H1 (cell line): Measurements from ENCODE around the gene OR5C1. TPM values are rescaled to one million over a fixed set of nuclear protein-coding genes. Genes with fewer than 3 reads are reported as not detected.

Source experiments
- CTCF ChIA-PET: fragments of 300-600 bp; sonication (Branson Sonifier 250); formaldehyde crosslinking; loops from one replicate; lab custom pipeline; 2021; ENCODE audit not compliant: partially characterized antibody; lab: Charles Lee
- POLR2A ChIA-PET: fragments of 300-600 bp; sonication (Branson Sonifier 250); formaldehyde crosslinking; loops from one replicate; lab custom pipeline; 2021; ENCODE audit warnings: inconsistent platforms; ENCODE audit not compliant: partially characterized antibody; lab: Charles Lee
- DNase-seq, 2 experiments: peaks; one replicate each; pipeline versions ENCODE4 v3.0.0 to v3.0.0-alpha.2; 2010 to 2022; ENCODE audit warnings: low spot score in 2 of 2, low read depth in 1 of 2, mixed read lengths in 1 of 2
- FAIRE-seq: peaks from 2 replicates; lab custom pipeline; 2011; peaks lifted over from hg19 to GRCh38; lab: Jason Lieb, UNC
- H2AFZ ChIP-seq: 2 replicates; pipeline ENCODE4 v1.8.1; 2012; ENCODE audit warnings: low read length, inconsistent platforms
- H2AK5ac ChIP-seq: 2 replicates; pipeline ENCODE4 v1.6.1; 2013; ENCODE audit warnings: low read depth, low read length
- H2BK120ac ChIP-seq: replicated peaks from 2 replicates; pipeline ENCODE3; 2013; ENCODE audit warnings: low read depth, low read length, inconsistent platforms
- H2BK12ac ChIP-seq: 2 replicates; pipeline ENCODE4 v1.6.1; 2013; ENCODE audit warnings: low read depth, low read length
- H2BK15ac ChIP-seq: 2 replicates; pipeline ENCODE4 v1.6.1; 2013; ENCODE audit warnings: low read length
- H2BK20ac ChIP-seq: 2 replicates; pipeline ENCODE4 v1.6.1; 2013; ENCODE audit warnings: low read length
- H2BK5ac ChIP-seq: 2 replicates; pipeline ENCODE4 v1.6.1; 2013; ENCODE audit warnings: low read depth, low read length
- H3K14ac ChIP-seq: 2 replicates; pipeline ENCODE4 v1.6.1; 2013; ENCODE audit warnings: inconsistent platforms; ENCODE audit not compliant: insufficient read length
- H3K18ac ChIP-seq: 2 replicates; pipeline ENCODE4 v1.6.1; 2013; ENCODE audit warnings: low read length; ENCODE audit errors: extremely low read depth
- H3K23ac ChIP-seq: 2 replicates; pipeline ENCODE4 v1.6.1; 2013; ENCODE audit warnings: inconsistent platforms; ENCODE audit not compliant: insufficient read length
- H3K23me2 ChIP-seq: 2 replicates; pipeline ENCODE4 v1.6.1; 2013; ENCODE audit warnings: low read depth, low read length
- H3K27ac ChIP-seq: 2 replicates; pipeline ENCODE4 v1.6.1; 2011; ENCODE audit warnings: low read depth, low read length, inconsistent platforms
- H3K27me3 ChIP-seq, 4 experiments: replicated peaks in 1 of 4; 1 replicate in 1 of 4; 2 replicates in 3 of 4; pipeline versions ENCODE4 v1.6.1 to v1.8.1; 2011 to 2013; ENCODE audit warnings: low read length in 3 of 4, mild to moderate bottlenecking in 3 of 4, inconsistent platforms in 2 of 4, mixed read lengths in 2 of 4, moderate library complexity in 1 of 4; ENCODE audit not compliant: control insufficient read depth in 3 of 4, insufficient read depth in 3 of 4; ENCODE audit errors: extremely low read depth in 1 of 4
- H3K36me3 ChIP-seq, 4 experiments: 2 replicates each; pipeline versions ENCODE4 v1.6.1 to v1.8.1; 2011 to 2013; ENCODE audit warnings: mild to moderate bottlenecking in 4 of 4, low read length in 3 of 4, moderate library complexity in 2 of 4, control low read depth in 1 of 4, inconsistent platforms in 1 of 4; ENCODE audit not compliant: insufficient read depth in 4 of 4, control insufficient read depth in 2 of 4
- H3K4ac ChIP-seq: replicated peaks from 2 replicates; pipeline ENCODE3; 2013; ENCODE audit warnings: low read length, low read depth, mixed read lengths, inconsistent platforms; ENCODE audit not compliant: insufficient read length
- H3K4me1 ChIP-seq, 4 experiments: replicated peaks in 1 of 4; 1 replicate in 1 of 4; 2 replicates in 3 of 4; pipeline versions ENCODE4 v1.6.1 to v1.8.1; 2011 to 2013; ENCODE audit warnings: low read length in 3 of 4, inconsistent platforms in 2 of 4, mixed read lengths in 1 of 4; ENCODE audit not compliant: insufficient read depth in 4 of 4, control insufficient read depth in 3 of 4
- H3K4me2 ChIP-seq, 2 experiments: 2 replicates each; pipeline versions ENCODE4 v1.6.1 to v1.8.1; 2011 to 2013; ENCODE audit warnings: low read depth in 2 of 2, low read length in 2 of 2, control low read depth in 1 of 2, inconsistent platforms in 1 of 2, mild to moderate bottlenecking in 1 of 2; ENCODE audit not compliant: insufficient read depth in 1 of 2
- H3K4me3 ChIP-seq, 4 experiments: fragments of 200-600, 300-600 bp in 1 of 4; sonication (generic), shearing (Covaris generic), sonication (Bioruptor Twin) in 1 of 4; 2 replicates each; pipeline versions ENCODE4 v1.5.1 to v1.8.1; 2011 to 2016; ENCODE audit warnings: low read length in 4 of 4, low read depth in 3 of 4, control low read depth in 2 of 4, inconsistent platforms in 2 of 4, mild to moderate bottlenecking in 2 of 4, mixed read lengths in 1 of 4, moderate library complexity in 1 of 4; ENCODE audit not compliant: insufficient read depth in 2 of 4; ENCODE audit errors: extremely low read depth in 1 of 4
- H3K56ac ChIP-seq: replicated peaks from 2 replicates; pipeline ENCODE3; 2013; ENCODE audit warnings: low read depth, mild to moderate bottlenecking, mixed read lengths, low read length, inconsistent platforms; ENCODE audit not compliant: insufficient read length
- H3K79me1 ChIP-seq: 2 replicates; pipeline ENCODE4 v1.6.1; 2013; ENCODE audit warnings: low read depth, low read length, control low read depth
- H3K79me2 ChIP-seq, 2 experiments: 2 replicates each; pipeline versions ENCODE4 v1.6.1 to v1.8.1; 2012 to 2013; ENCODE audit warnings: low read length in 2 of 2, mild to moderate bottlenecking in 2 of 2, inconsistent platforms in 1 of 2; ENCODE audit not compliant: insufficient read depth in 2 of 2, control insufficient read depth in 1 of 2
- H3K9ac ChIP-seq, 4 experiments: replicated peaks in 1 of 4; 1 replicate in 1 of 4; 2 replicates in 3 of 4; pipeline versions ENCODE4 v1.6.1 to v1.8.1; 2011 to 2013; ENCODE audit warnings: low read depth in 3 of 4, low read length in 3 of 4, control low read depth in 2 of 4, mild to moderate bottlenecking in 2 of 4, moderate library complexity in 2 of 4, inconsistent platforms in 1 of 4; ENCODE audit errors: extremely low read depth in 1 of 4
- H3K9me3 ChIP-seq, 2 experiments: 2 replicates each; pipeline versions ENCODE4 v1.6.1 to v1.8.1; 2012 to 2013; ENCODE audit warnings: mild to moderate bottlenecking in 2 of 2, moderate library complexity in 2 of 2, control low read depth in 1 of 2, inconsistent platforms in 1 of 2, low read depth in 1 of 2, low read length in 1 of 2, mixed read lengths in 1 of 2; ENCODE audit not compliant: insufficient read depth in 2 of 2
- H4K20me1 ChIP-seq, 2 experiments: replicated peaks in 1 of 2; 2 replicates each; pipeline versions ENCODE3 to v1.8.1; 2011 to 2013; ENCODE audit warnings: inconsistent platforms in 2 of 2, low read length in 2 of 2, mild to moderate bottlenecking in 1 of 2; ENCODE audit not compliant: insufficient read depth in 2 of 2, control insufficient read depth in 1 of 2
- H4K5ac ChIP-seq: 2 replicates; pipeline ENCODE4 v1.6.1; 2013; ENCODE audit warnings: low read length, low read depth, mixed read lengths, inconsistent platforms; ENCODE audit not compliant: insufficient read length
- H4K8ac ChIP-seq: 2 replicates; pipeline ENCODE4 v1.8.0; 2013; ENCODE audit warnings: mild to moderate bottlenecking, moderate library complexity, low read length, inconsistent platforms; ENCODE audit not compliant: insufficient read depth; ENCODE audit errors: extremely low read depth
- H4K91ac ChIP-seq: replicated peaks from 2 replicates; pipeline ENCODE3; 2013; ENCODE audit warnings: low read length, mixed read lengths, inconsistent platforms; ENCODE audit not compliant: insufficient read length
- CHD2 ChIP-seq: IDR thresholded peaks from 2 replicates; pipeline ENCODE4 v1.6.1; 2012; ENCODE audit warnings: low read length, improper control_type of control experiment
- CTCF ChIP-seq, 3 experiments: IDR thresholded peaks; 1 replicate in 2 of 3; 2 replicates in 1 of 3; pipeline versions ENCODE4 v1.5.1 to v1.6.1; 2011; ENCODE audit warnings: low read length in 3 of 3, mild to moderate bottlenecking in 3 of 3, inconsistent platforms in 2 of 3, low read depth in 1 of 3, moderate library complexity in 1 of 3; ENCODE audit not compliant: insufficient read depth in 1 of 3; ENCODE audit errors: control extremely low read depth in 1 of 3
- E2F6 ChIP-seq: IDR thresholded peaks from 2 replicates; pipeline ENCODE4 v1.6.1; 2012; ENCODE audit warnings: inconsistent platforms
- KDM1A ChIP-seq: fragments of 200-600, 300-600 bp; sonication (generic); IDR thresholded peaks from 2 replicates; pipeline ENCODE4 v1.7.1; 2016; ENCODE audit warnings: mild to moderate bottlenecking, low read length, borderline replicate concordance
- POLR2A ChIP-seq, 2 experiments: IDR thresholded peaks; 1 replicate in 1 of 2; 2 replicates in 1 of 2; pipeline ENCODE4 v1.6.1; 2011; ENCODE audit warnings: low read depth in 2 of 2, low read length in 2 of 2, mild to moderate bottlenecking in 2 of 2; ENCODE audit errors: control extremely low read depth in 1 of 2
- RFX5 ChIP-seq: IDR thresholded peaks from 2 replicates; pipeline ENCODE4 v1.6.1; 2011; ENCODE audit warnings: low read depth, low read length, improper control_type of control experiment, borderline replicate concordance
- RXRA ChIP-seq: IDR thresholded peaks from 2 replicates; pipeline ENCODE4 v1.6.1; 2011; ENCODE audit warnings: low read depth, mild to moderate bottlenecking, low read length, moderate library complexity; ENCODE audit not compliant: insufficient read depth
- SAP30 ChIP-seq: fragments of 300-600 bp; sonication (generic); IDR thresholded peaks from 2 replicates; pipeline ENCODE4 v1.7.1; 2012; ENCODE audit warnings: low read length, moderate library complexity, mild to moderate bottlenecking, inconsistent platforms; ENCODE audit not compliant: insufficient read depth, insufficient replicate concordance
- SIRT6 ChIP-seq: IDR thresholded peaks from one replicate; pipeline ENCODE4 v1.7.1; 2012; ENCODE audit warnings: low read length, inconsistent platforms
- SRF ChIP-seq: IDR thresholded peaks from 2 replicates; pipeline ENCODE4 v1.6.1; 2011; ENCODE audit warnings: mild to moderate bottlenecking, low read depth, low read length, moderate library complexity
- TAF1 ChIP-seq: IDR thresholded peaks from 2 replicates; pipeline ENCODE4 v1.6.1; 2011; ENCODE audit warnings: mild to moderate bottlenecking, low read depth, low read length
- ZNF274 ChIP-seq: IDR thresholded peaks from 2 replicates; pipeline ENCODE4 v1.7.0; 2012; ENCODE audit warnings: low read length, borderline replicate concordance; ENCODE audit errors: extremely low read depth
- WGBS, 2 experiments: shearing (Covaris generic) in 1 of 2; methylation state at CpG; one replicate each; pipeline versions ENCODE4 v1.1.6 to v1.1.7; 2013 to 2015; ENCODE audit warnings: low lambda C conversion rate in 2 of 2, mixed read lengths in 2 of 2, inconsistent platforms in 1 of 2, low coverage in 1 of 2, missing lambda C conversion rate in 1 of 2; ENCODE audit not compliant: insufficient replicate concordance in 2 of 2, insufficient coverage in 1 of 2, insufficient read length in 1 of 2; ENCODE audit errors: extremely low coverage in 1 of 2, missing lambda C conversion rate in 1 of 2; 5-methylcytosine and 5-hydroxymethylcytosine counted together
- polyA plus RNA-seq, 7 experiments: library from polyadenylated mRNA; depleted of rRNA in 3 of 7; stranded (reverse) in 5 of 7; unstranded in 2 of 7; fragments of >200 nt in 5 of 7; fragments of 200-250 nt in 2 of 7; gene quantifications; 1 replicate in 5 of 7; 2 replicates in 1 of 7; 4 replicates in 1 of 7; pipeline versions ENCODE4 v1.2.1 to v1.2.3, GENCODE V29; 2011 to 2013; ENCODE audit warnings: missing spikeins in 2 of 7, mixed read lengths in 2 of 7
- total RNA-seq: library from RNA; stranded (reverse); fragmentation: NEBNext Ultra II Directional; extraction: Animal tissue kit (Norgen Biotek cat#: 25700); gene quantifications from 2 replicates; pipeline ENCODE4 v1.2.1, GENCODE V29; 2021

The OR5C1 gene
- total and polyA plus RNA-seq, 2 of the 8 experiments (the other 6 are each of a cell fraction or from before 2014, with no cell fraction given), result not detected

GRCh38 chr9:122786338-122786737 is 2.4 kb upstream of the OR5C1 start:
- Histone ChIP-seq H3K36me3 (no peaks in the 10 kb centered on the region; a peak in 1 of 8 replicates), H2AK5ac (no peak overlapping the region)

More at GRCh38 chr9:122786338-122786737, 2.4 kb upstream of the OR5C1 start:
- no peaks in the 10 kb centered on the region for H3K4me1 ChIP-seq
- no peak overlapping the region for H3K23ac ChIP-seq
- FAIRE-seq, result no peak
- no peaks in the 10 kb centered on the region for H3K79me1 ChIP-seq
- H4K91ac ChIP-seq, result no peak overlapping the region
- no peak for TF ChIP-seq ZNF274
- no peak for TF ChIP-seq TAF1
- no peak for TF ChIP-seq CHD2
- no peak for TF ChIP-seq RFX5
- no peak for TF ChIP-seq SRF
- no peak for TF ChIP-seq KDM1A
- no peak for TF ChIP-seq E2F6
- no peak for TF ChIP-seq SIRT6
- no peak for TF ChIP-seq CTCF (IDR thresholded peaks at IDR 0.05; ENCODE audit: control extremely low read depth in 1 of 3, insufficient read depth in 1 of 3, low read depth in 1 of 3, low read length in 3 of 3)
- no peak for TF ChIP-seq POLR2A (IDR thresholded peaks at IDR 0.05; ENCODE audit: control extremely low read depth in 1 of 2, low read depth in 2 of 2, low read length in 2 of 2)
- TF ChIP-seq SAP30, result no peak
- TF ChIP-seq RXRA, result no peak
- no peak overlapping the region for H2BK120ac ChIP-seq
- H3K4me2 ChIP-seq, result no peak overlapping the region
- H2BK5ac ChIP-seq, result no peak overlapping the region
- H2AFZ ChIP-seq, result no peak overlapping the region
- no peaks in the 10 kb centered on the region for H3K23me2 ChIP-seq
- no peaks in the 10 kb centered on the region for H3K79me2 ChIP-seq
- H4K5ac ChIP-seq, result no peak overlapping the region
- DNase-seq, result no peak
- H2BK20ac ChIP-seq, result no peak overlapping the region
- H2BK15ac ChIP-seq, result no peak overlapping the region
- POLR2A ChIA-PET, result no interaction called here
- H3K27ac ChIP-seq, result no peak overlapping the region
- H3K4me3 ChIP-seq, result no peak overlapping the region
- peaks cover 45 to 57% of the 10 kb centered on the region in 2 experiments for H3K9me3 ChIP-seq
- CTCF ChIA-PET, result no interaction called here
- no peak overlapping the region for H3K18ac ChIP-seq
- H3K14ac ChIP-seq, result no peak overlapping the region
- WGBS, 2 experiments, result 90% methylated on average over 4 of the region's 4 CpGs; no CpG with 5 or more reads in 1 of the 2 experiments
- no peak overlapping the region for H3K56ac ChIP-seq
- H3K27me3 ChIP-seq, result no peaks in the 10 kb centered on the region
- no peaks in the 10 kb centered on the region for H4K20me1 ChIP-seq
- no peak overlapping the region for H3K9ac ChIP-seq
- no peak overlapping the region for H2BK12ac ChIP-seq
- no peak overlapping the region for H4K8ac ChIP-seq
- no peak overlapping the region for H3K4ac ChIP-seq
